Heart left ventricle (tissue), 16 donors: ENCODE data around the gene CPNE4. TPM values are rescaled to one million over a fixed set of nuclear protein-coding genes. Genes with fewer than 3 reads are reported as not detected.

Experiments used
- ATAC-seq, 4 donors: fragments of 200-7000 bp; cut with Tn5 transposase; one replicate each; pipeline ENCODE4 v1.9.1; 2020 to 2022; ENCODE audit warnings: moderate library complexity in 4 of 4, mild to moderate bottlenecking in 3 of 4, moderate number of reproducible peaks in 1 of 4
- DNase-seq, 5 donors: peaks; one replicate each; pipeline ENCODE4 v3.0.0-alpha.2; 2020
- H3K27ac ChIP-seq, 12 donors: fragments of 200-600 bp; sonication (generic) in 4 of 12; one replicate each; pipeline versions ENCODE4 v1.5.0 to v1.8.0; 2016 to 2022; ENCODE audit warnings: mild to moderate bottlenecking in 2 of 12
- H3K27me3 ChIP-seq, 9 donors: fragments of 200-600 bp; sonication (generic) in 2 of 9; one replicate each; pipeline versions ENCODE4 v1.5.1 to v1.8.0; 2016 to 2022; ENCODE audit warnings: mild to moderate bottlenecking in 3 of 9
- H3K36me3 ChIP-seq, 9 donors: fragments of 200-600 bp; sonication (generic) in 2 of 9; one replicate each; pipeline versions ENCODE4 v1.5.0 to v1.8.0; 2018 to 2022; ENCODE audit warnings: mild to moderate bottlenecking in 2 of 9
- H3K4me1 ChIP-seq, 12 donors: fragments of 200-600 bp; sonication (generic) in 4 of 12; one replicate each; pipeline versions ENCODE4 v1.5.0 to v1.8.0; 2016 to 2022; ENCODE audit warnings: mild to moderate bottlenecking in 3 of 12
- H3K4me3 ChIP-seq, 12 donors: fragments of 200-600 bp; sonication (generic) in 4 of 12; one replicate each; pipeline versions ENCODE4 v1.5.0 to v1.8.0; 2017 to 2022; ENCODE audit warnings: mild to moderate bottlenecking in 9 of 12, moderate library complexity in 4 of 12
- H3K9me3 ChIP-seq, 12 donors: fragments of 200-600 bp; sonication (generic) in 4 of 12; one replicate each; pipeline versions ENCODE4 v1.5.0 to v1.8.0; 2016 to 2022; ENCODE audit warnings: mild to moderate bottlenecking in 1 of 12
- CTCF ChIP-seq, 12 donors: fragments of 200-600 bp; sonication (generic) in 4 of 12; IDR thresholded peaks; one replicate each; pipeline versions ENCODE4 v1.5.0 to v1.8.0; 2018 to 2022; ENCODE audit warnings: antibody characterized with exemption in 12 of 12, mild to moderate bottlenecking in 5 of 12
- POLR2A ChIP-seq, 2 donors: fragments of 450-650 bp; IDR thresholded peaks; one replicate each; pipeline ENCODE4 v1.6.1; 2017; ENCODE audit warnings: antibody characterized with exemption in 2 of 2, mild to moderate bottlenecking in 2 of 2, moderate library complexity in 2 of 2
- WGBS, 4 donors: extraction: QIAGEN DNeasy Blood & Tissue Kit in 2 of 4; methylation state at CpG; one replicate each; pipeline versions ENCODE4 v1.1.5 to v1.1.7; 2013 to 2018; 5-methylcytosine and 5-hydroxymethylcytosine counted together
- intact Hi-C, 10 donors: fragments of 100-400 bp; cut with DNase I; formaldehyde crosslinking; loops; one replicate each; pipeline versions ENCODE4 v1.11.1 to v1.14.2; 2022
- polyA plus RNA-seq, 2 donors: library from polyadenylated mRNA; stranded (reverse); fragments of 200-250 nt; gene quantifications; one replicate each; pipeline ENCODE4 v1.2.3, GENCODE V29; 2013
- total RNA-seq, 9 donors: library from RNA; depleted of rRNA in 2 of 9; stranded (reverse); fragments of >200 nt in 2 of 9; fragmentation: NEBNext Ultra II Directional in 3 of 9; extraction: Animal tissue kit (Norgen Biotek cat#: 25700) in 3 of 9; gene quantifications; one replicate each; pipeline versions ENCODE4 v1.1.0 to v1.2.4, GENCODE V29; 2016 to 2023
- donor health status: ischemic (EF 13 %, LVEDD 7.1; RV severe dilation, severe dysfunction).
- donor health status: healthy with polysubstance abuse.
- donor health status: DM: no; HTN: yes; CAD: no.
- donor health status: DM: no; HTN: no; CAD: no.
- donor health status: ischemic (EF 25% LVEDD 6.9; RV normal size, moderate dysfunction).
- donor health status: ischemic (EF 25% LVEDD 5.7; RV mildly dilated, moderate dysfunction).
- donor health status: healthy.
- donor health status: DM: yes; HTN: yes; CAD: no.
- donor health status: ischemic (EF 35%, LVEDD 5.7; RV mildly dilated, moderate dysfunction).
- donor health status: nonischemic (EF 11% LVEDD 7.7; RV severe dilation, severe dysfunction).
- donor health status: DM: yes; HTN: yes; CAD: no.
- donor health status: PGD.
- donor health status: ischemic (EF 29% LVEDD 5.4; RV normal size, mild dysfunction).
- donor health status: nonischemic (EF 23%, LVEDD 6.1; RV moderate dilation, normal function).

CPNE4 gene
- total and polyA plus RNA-seq, 11 donors: 1.7 to 99.7 (median 24.9) TPM

DNA sequence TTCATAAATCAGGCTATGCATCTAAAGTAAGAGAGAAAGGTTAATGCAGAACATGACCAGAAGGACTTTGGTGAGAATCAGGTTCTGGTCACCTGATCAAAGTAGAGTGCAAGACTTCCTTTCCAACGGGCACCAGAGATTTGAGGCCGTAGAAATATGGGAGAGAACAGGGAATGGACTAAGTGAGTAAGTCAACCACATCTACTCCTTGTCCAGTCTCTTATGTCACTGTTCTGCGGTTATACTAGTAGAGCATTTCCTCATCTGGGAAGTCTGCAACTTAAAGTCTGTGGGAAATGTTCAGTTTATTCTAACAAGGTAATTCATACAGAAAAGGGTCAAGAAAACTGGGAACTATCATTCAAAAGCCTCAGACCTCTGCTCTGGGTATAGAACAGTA, 232.8 kb downstream of the CPNE4 start:
- no peaks in the 10 kb centered on the region for H3K27me3 ChIP-seq
- H3K4me1 ChIP-seq: peaks cover 0 to 51% (median 3%) of the 10 kb centered on the region in 12 donors
- intact Hi-C loops: loop anchor here in 2 of 10 donors (10.0 kb wide), 2 partner anchors 257 to 373 kb away; no protein-coding TSS in a partner anchor
- H3K27ac ChIP-seq: no peak overlapping the region
- no peak for ATAC-seq
- no peaks in the 10 kb centered on the region for H3K9me3 ChIP-seq
- H3K4me3 ChIP-seq: no peak overlapping the region
- 71 to 80% (median 76%) methylated on average over 3 of the region's 3 CpGs for WGBS, 4 donors
- no peaks in the 10 kb centered on the region for H3K36me3 ChIP-seq
- TF ChIP-seq POLR2A (IDR thresholded peaks at IDR 0.05) (no peak), CTCF (IDR thresholded peaks at IDR 0.05) (no peak)
- no peak for DNase-seq

GRCh38 chr3:131801566-131801965, 233.2 kb downstream of the CPNE4 start:
- ATAC-seq (no peak), DNase-seq (no peak)
- intact Hi-C loops: loop anchor here in 2 of 10 donors (10.0 kb wide), 2 partner anchors 257 to 373 kb away; no protein-coding TSS in a partner anchor
- Histone ChIP-seq H3K4me1 (peaks cover 0 to 46% (median 3%) of the 10 kb centered on the region in 12 donors), H3K9me3 (no peaks in the 10 kb centered on the region), H3K4me3 (no peak overlapping the region), H3K36me3 (no peaks in the 10 kb centered on the region), H3K27ac (no peak overlapping the region), H3K27me3 (no peaks in the 10 kb centered on the region)
- WGBS, 4 donors: 77 to 93% (median 89%) methylated on average over 4 of the region's 4 CpGs
- TF ChIP-seq POLR2A (IDR thresholded peaks at IDR 0.05) (no peak), CTCF (IDR thresholded peaks at IDR 0.05) (no peak)

DNA sequence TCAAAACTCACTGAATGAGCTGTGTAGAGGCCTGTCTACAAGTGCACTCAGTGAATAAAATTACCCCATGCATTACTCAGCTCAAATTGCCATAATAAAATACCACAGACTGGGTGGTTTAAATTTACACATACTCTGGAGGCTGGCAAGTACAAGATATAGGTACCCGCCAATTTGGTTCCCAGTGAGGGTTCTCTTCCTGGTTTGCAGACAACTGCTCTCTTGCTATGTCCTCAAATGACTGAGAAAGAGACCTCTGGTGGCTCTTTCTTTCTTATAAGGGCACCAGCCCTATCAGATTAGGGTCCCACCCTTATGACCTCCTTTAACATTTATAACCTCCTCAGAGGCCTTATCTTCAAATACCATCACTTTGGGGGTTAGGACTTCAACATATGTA, 237.0 kb downstream of the CPNE4 start:
- 41 to 91% (median 84%) methylated on average over 1 of the region's 1 CpG for WGBS, 4 donors
- H3K4me3 ChIP-seq: no peak overlapping the region
- no peak overlapping the region for H3K27ac ChIP-seq
- TF ChIP-seq CTCF (IDR thresholded peaks at IDR 0.05) (no peak), POLR2A (IDR thresholded peaks at IDR 0.05) (no peak)
- no peak for DNase-seq
- ATAC-seq: no peak
- peaks cover 0 to 47% (median 3%) of the 10 kb centered on the region in 12 donors for H3K4me1 ChIP-seq
- peaks cover 0 to 5% (median 0%) of the 10 kb centered on the region in 9 donors for H3K27me3 ChIP-seq
- intact Hi-C loops: loop anchor here in 4 of 10 donors (2.0 to 10.0 kb wide), 3 partner anchors 231 to 743 kb away; no protein-coding TSS in a partner anchor
- no peaks in the 10 kb centered on the region for H3K9me3 ChIP-seq
- no peaks in the 10 kb centered on the region for H3K36me3 ChIP-seq

DNA sequence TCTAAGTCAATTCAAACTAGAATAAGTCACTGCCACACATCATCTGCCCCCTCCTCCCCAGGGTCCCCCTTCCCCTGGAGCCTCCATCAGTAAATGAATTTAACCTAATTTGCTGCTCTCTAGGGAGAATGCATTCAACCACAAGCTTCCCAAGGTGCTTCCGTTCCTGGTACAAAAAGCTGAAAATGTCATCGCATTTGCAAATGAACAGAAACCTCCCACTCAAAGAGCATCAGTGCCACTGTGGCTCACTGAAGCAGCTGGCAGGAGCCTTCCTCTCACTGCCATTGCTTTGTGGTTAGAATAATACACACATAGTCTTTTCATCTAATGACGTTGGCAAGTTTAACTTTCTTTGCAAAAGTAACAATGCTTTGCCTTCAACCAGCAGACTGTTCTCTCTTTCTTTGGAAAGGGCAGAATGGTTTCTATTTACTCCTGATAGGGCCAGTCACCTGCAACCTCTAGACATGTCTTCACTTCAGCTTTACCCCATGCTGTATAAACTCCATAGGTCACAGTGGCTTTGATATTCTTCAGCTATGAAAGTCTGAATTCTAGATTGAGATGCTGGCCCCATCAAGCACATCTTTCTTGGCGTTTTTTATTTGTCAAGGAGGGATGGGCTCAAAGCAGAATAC, 238.1 kb downstream of the CPNE4 start:
- 57 to 63% (median 60%) methylated on average over 4 of the region's 4 CpGs for WGBS, 4 donors
- no peaks in the 10 kb centered on the region for H3K9me3 ChIP-seq
- no peak overlapping the region for H3K4me3 ChIP-seq
- no peak overlapping the region for H3K27ac ChIP-seq
- intact Hi-C loops: loop anchor here in 4 of 10 donors (2.0 to 10.0 kb wide), 3 partner anchors 232 to 742 kb away; no protein-coding TSS in a partner anchor
- no peak for DNase-seq
- peaks cover 0 to 38% (median 3%) of the 10 kb centered on the region in 12 donors for H3K4me1 ChIP-seq
- H3K27me3 ChIP-seq: peaks cover 0 to 5% (median 0%) of the 10 kb centered on the region in 9 donors
- ATAC-seq: no peak
- no peaks in the 10 kb centered on the region for H3K36me3 ChIP-seq
- TF ChIP-seq POLR2A (IDR thresholded peaks at IDR 0.05) (no peak), CTCF (IDR thresholded peaks at IDR 0.05) (no peak)
